Ovary (tissue), 3 donors: ENCODE results near the gene STAC.

ENCODE experiments used
- CTCF ChIP-seq, 3 donors: fragments of 450-650 bp in 2 of 3; fragments of 200-600 bp in 1 of 3; IDR thresholded peaks; one replicate each; pipeline versions ENCODE4 v1.5.1 to v1.8.0; 2016 to 2022; ENCODE audit warnings: antibody characterized with exemption in 3 of 3, mild to moderate bottlenecking in 1 of 3
- POLR2A ChIP-seq: fragments of 450-650 bp; IDR thresholded peaks from one replicate; pipeline ENCODE4 v1.6.1; 2017; ENCODE audit warnings: antibody characterized with exemption, mild to moderate bottlenecking, moderate library complexity
- donor health status: DM: no; HTN: no; CAD: no.

GRCh38 chr3:36480911-36481648, 100.8 kb downstream of the STAC start:
- TF ChIP-seq CTCF (IDR thresholded peaks at IDR 0.05) = no peak
- TF ChIP-seq POLR2A = no peak
